CD4-positive, alpha-beta T cell treated with Interleukin-1 beta for 1 hour (primary cell): Measurements from ENCODE around the gene PDIK1L.

ENCODE experiments used
- DNase-seq, 2 donors: peaks; one replicate each; pipeline ENCODE4 v3.0.0-alpha.2; 2020 to 2022

The PDIK1L gene

DNA sequence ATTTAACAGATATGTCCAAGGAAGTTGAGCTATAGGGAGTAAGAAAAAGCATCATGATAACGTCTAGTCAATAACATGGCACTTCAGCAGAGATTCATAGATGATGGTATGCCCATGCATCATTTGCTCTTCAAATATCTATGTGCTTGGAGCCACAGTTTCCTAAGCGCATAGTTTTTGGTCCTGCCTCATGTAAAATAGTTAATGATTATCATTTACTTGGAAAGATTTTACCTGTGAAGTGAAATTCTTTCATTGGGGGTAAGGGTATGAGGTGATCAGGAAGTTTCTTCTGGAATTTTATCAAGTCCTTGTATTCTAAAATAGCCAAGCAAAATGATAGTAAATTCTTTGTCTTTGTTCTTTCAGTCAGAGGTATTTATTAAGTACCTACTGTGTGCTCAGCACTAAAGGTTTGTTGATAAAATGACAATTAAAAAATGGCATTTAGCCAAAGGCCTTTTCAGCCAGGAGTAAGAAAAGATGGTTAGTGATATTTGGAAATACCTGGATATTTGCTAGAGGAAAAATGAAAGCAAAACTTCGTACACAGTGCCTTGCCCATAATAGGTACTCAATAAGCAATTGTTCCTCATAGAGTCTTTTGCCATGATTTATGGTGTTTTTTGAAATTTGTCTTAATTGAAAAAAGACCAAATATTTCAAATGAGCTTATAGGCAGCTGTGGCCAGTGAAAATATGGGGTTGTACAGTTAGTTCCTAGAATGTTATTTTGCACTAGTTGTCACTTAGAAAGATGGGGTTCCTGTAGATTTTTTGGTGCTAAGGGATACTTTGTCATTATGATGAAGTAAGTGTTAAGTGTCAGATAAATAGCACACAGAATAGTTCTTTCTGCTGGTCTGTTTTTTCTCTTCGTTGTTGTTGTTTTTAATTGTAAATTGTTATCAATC, 13.1 kb downstream of the PDIK1L start:
- no peak for DNase-seq

- DNase-seq, result no peak
These were observed 13.8 kb downstream of the PDIK1L start for GRCh38 chr1:26125382-26125781.

GRCh38 chr1:26125946-26126320, 14.3 kb downstream of the PDIK1L start:
- DNase-seq, result no peak

DNA sequence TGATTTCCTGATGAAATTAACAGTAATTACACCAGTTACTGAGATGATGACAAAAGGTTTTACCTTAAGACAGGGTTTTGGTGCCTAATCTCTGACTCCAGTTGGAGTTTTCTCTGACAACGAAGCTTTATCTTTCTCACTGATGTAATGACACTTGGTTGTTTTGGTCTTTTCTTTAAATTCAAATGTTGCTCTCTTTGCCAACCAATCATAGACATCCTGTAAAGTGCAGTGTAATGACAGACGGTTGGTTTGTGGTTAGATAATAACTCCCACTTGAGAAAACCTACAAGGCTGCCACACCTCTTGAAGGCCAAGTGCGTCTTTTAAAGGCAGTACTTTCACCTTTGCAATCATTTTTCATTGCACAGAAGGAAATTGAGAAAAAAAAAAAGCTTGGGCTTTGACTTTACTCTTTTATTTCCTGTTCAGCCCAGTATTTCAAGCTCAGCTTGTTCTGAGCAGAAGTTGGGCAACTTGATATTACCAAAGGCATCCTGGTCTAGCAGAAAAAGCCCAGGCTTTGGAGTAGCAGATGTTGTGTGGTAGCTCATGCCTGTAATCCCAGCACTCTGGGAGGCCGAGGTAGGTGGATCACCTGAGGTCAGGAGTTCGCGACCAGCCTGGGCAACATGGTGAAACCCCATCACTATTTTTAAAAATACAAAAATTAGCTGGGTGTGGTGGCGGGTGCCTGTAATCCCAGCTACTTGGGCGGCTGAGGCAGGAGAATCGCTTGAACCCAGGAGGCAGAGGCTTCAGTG, 14.9 kb downstream of the PDIK1L start:
- peak; percentile 68 to 87 for DNase-seq

GRCh38 chr1:26127235-26128163, 15.9 kb downstream of the PDIK1L start:
- DNase-seq, result no peak

DNA sequence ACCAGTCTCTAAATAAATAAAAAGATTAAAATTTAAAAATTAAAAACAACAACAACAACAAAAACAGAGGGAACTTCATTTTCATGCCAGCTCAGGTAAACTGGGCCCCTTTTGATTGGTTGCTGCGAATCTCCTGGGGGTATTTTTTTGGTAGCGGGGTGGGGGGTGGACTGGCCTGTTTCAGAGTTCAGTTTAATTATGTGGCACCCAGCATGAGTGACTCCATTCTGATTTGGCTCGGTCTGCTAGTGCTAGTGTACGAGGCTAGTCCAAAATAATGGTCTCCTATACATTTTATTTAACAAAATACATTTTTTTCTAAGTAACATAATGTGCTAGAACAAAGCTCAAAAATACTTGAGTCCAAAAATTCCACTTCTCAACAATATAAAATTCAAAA, 18.2 kb downstream of the PDIK1L start:
- no peak for DNase-seq

DNA sequence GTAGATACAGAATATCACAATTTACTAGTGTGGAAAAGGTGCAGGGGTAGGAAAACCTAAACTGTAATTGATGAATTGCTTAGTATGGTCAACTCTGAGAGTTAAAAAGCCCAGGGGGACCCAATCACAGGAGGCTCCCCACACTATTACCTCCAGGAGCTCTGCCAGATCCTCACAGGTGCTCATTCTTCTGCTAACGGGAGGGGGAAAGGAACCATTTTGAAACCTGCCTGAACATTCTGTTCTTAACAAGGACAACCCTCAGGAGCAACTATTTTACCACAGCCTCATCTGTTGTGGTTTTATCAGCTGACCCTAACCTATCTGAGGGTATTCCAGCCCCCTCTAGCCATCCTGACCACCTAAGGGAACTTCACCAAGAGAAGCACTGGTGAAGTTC, 19.1 kb downstream of the PDIK1L start:
- DNase-seq, result no peak

- DNase-seq, result no peak
These were observed 20.7 kb downstream of the PDIK1L start for GRCh38 chr1:26132128-26132833.

DNA sequence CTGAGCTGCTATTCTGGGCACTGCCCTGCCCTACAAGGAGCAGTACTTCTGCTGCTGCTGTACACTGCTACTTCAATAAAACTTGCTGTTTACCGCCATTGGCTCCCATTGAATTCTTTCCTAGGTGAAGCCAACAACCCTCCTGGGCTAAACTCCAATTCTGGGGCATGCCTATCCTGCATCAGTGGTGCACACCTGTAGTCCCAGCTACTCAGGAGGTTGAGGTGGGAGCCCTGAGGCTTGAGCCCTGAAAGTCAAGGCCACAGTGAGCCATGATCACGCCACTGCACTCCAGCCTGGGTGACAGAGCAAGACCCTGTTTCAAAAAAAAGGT, 21.2 kb downstream of the PDIK1L start:
- DNase-seq, result no peak

DNA sequence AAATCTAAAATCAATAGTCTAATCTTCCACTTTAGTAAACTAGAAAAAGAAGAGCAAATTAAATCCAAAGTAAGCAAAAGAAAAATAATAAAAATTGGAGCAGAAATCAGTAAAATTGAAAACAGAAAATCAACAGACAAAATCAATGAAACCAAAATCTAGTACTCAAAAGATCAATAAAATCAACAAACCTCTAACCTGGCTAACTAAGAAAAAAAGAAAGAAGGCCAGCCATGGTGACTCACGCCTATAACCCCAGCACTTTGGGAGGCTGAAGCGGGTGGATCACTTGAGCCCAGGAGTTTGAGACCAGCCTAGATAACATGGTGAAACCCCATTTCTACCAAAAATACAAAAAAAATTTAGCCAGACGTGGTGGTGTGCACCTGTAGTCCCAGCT, 22.8 kb downstream of the PDIK1L start:
- no peak for DNase-seq

DNA sequence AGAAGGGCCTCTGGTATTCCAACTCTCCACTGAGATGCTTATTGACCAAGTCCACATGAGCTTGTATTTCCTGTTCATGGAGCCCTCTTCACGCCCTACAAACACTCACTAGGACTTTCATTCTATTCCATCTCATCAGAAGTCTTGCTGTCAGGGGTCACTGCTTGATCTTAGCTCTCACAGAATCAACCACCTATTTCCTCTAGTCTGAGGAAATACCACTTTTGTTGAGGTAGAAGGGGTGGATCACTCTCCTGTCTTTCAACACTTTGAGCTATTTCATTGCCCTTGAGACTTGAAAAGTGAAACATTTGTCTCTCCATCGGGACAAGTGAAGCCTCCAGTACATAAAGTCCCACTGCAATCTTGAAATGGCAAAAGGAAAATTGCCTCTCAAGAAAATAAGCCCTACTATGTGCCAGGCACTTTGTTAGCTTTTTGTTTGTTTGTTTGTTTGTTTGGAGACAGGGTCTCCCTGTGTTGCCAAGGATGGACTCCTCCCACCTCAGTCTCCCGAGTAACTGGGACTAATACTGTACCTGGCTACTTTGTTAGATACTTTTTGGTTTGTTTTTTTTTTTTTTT, 27.4 kb downstream of the PDIK1L start:
- no peak for DNase-seq

DNA sequence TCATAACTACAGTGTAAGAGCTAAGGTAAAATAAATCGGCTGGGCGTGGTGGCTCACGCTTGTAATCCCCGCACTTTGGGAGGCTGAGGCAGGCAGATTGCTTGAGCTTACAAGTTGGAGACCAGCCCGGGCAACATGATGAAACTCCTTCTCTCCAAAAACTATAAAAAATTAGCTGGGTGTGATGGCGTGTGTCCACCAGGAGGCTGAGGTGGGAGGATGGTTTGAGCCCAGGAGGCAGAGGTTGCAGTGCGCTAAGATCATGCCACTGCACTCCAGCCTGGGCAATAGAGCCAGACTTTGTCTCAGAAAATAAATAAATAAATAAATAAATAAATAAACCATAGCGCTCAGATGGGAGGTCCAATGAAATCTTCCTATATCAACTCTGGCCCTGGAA, 30.5 kb downstream of the PDIK1L start:
- DNase-seq, result no peak

DNA sequence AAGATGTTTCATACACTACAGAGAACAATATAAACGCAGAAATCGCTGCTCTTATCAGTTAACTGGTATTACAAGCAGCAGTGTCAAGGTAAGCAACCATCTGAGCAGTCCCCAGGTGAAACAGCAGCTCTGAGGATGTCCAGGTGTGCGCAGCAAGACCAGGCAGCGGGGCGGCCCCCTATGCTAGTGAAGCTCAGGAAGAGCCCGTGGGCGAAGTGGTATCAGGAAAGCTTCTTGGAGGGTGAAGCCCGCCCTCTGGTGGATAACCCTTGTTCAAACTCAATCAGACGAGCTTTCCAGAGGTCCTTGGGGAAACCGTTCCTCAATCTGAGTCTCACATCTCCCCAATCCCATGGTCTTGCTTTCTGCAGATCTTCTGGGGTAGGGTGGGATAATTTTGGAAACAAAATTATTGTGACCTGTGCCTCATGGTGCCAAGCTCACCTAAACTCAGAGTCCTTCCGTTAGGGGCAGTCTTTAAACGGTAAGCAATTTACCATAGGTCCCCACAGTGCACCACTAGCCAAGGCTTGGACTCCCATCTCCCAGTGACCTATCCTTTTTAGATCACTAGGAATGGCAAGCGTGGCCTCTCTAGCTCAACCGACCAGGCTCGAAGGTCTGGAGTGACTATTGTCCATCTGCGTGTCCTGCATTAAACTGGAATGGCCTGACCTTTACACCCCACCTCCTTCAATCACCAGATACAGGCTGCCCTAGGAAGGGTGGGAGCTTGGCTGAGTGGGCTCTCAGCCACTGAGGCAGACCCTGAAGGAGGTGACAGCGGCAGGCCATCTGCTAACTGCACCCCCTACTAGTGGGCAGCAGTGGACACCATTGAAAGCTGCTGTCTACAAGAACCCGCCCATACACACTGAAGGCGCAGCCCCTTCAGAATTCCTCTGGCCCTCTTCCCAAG, 33.7 kb downstream of the PDIK1L start:
- DNase-seq, result peak; percentile 77

GRCh38 chr1:26145960-26146294, 34.3 kb downstream of the PDIK1L start:
- DNase-seq, result no peak

GRCh38 chr1:26148887-26149286, 37.3 kb downstream of the PDIK1L start:
- DNase-seq, result no peak

- no peak for DNase-seq
These were observed 42.4 kb downstream of the PDIK1L start for GRCh38 chr1:26153966-26154532.

GRCh38 chr1:26154750-26155149, 43.1 kb downstream of the PDIK1L start:
- DNase-seq, result no peak

DNA sequence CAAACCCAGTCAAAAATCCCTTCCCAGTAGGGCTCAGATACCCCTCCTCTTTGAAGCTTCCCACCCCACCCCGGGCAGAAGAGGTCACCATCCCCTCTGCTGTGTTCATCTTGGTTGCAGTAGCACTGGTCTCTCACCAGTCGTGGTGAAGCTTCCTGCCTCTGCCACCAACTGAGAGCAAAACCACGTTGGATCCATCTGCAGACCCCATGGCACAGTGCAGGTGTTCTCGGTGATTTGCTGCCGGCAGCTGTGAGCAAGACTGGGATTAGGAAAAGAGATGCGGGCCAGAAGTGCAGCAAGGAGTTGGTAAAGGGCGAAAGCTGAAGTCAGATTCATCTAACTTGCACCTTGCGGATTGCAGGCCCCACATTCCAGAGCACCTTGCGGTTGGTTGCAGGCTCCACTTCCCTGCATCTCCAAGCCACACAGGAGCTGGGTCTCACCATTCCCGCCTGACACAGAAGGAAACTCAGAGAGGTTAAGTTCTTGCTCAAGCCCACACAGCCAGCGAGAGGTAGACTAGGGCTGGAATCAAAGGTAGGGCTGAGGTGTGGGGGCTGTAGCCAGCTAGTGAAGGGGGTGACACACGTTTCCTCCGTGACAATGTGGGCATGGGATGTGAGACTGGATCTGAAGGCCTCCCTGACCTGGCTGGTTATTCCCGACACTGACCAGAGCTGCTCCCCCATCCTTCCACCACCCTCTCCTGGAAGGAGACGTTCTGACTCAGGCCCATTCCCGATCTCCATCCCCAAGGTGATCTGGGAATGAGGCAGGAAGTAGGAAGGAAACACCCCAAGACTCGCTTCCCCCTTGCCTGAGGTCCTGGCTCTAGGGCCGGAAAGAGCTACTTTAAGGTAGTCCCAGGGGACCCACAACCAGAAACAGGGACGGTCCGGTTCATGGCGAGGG, 44.0 kb downstream of the PDIK1L start:
- DNase-seq, result no peak

DNA sequence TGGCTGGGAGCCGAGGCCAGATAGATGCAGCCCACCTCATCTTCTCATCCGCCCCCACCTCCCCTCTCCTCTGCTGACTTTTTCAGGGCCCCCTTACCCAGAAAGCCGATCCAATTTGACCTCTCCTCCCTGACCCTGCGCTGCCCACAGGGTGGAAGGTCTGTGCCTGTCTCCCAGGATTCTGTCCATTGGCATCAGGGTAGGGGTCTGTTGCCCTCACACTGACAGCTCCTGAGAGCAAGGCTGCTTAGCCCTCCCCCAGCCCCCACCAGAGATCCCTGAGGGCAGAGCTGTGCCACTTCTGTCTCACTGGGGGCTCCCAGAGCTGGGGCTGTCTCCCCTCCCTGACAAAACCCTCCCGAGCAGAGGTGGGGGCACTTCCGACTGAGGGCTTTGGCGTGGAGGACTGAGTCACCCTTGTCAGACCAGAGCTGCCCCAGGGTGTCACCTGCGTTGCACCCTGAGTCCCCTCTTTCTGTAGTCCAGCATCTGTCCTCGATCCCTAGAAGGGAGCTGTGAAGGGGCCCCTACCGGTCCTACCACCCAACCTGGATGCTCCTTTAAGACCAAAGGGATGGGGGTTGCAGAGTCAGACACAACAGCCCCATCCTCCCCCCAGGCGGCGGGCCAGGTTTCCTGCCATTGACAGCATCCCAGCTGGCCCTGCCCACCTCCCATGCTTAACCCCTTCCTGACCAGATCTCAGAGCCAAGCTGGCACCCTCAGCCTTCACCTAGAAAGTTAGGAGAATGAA, 44.8 kb downstream of the PDIK1L start:
- no peak for DNase-seq
